A673 (cell line): Measurements from ENCODE around the gene FAIM. TPM values are rescaled to one million over a fixed set of nuclear protein-coding genes. Genes with fewer than 3 reads are reported as not detected.

ENCODE experiments used
- BruUV-seq: library from RNA; stranded (reverse); fragments of 400-500 nt; replicated peaks from 2 replicates; lab custom pipeline; 2021; lab: Mats Ljungman, UMichigan
- CTCF ChIA-PET: fragments of 300-600 bp; sonication (Branson Sonifier 250); formaldehyde crosslinking; loops from one replicate; lab custom pipeline; 2022; ENCODE audit warnings: antibody characterized with exemption; lab: Charles Lee
- POLR2A ChIA-PET: fragments of 300-600 bp; sonication (Branson Sonifier 250); formaldehyde crosslinking; loops from one replicate; lab custom pipeline; 2022; ENCODE audit warnings: antibody characterized with exemption; ENCODE audit not compliant: low non-redundant PET; lab: Charles Lee
- DNase-seq: peaks from one replicate; pipeline ENCODE4 v3.0.0-alpha.2; 2015; ENCODE audit warnings: low spot score
- H3K27ac ChIP-seq: fragments of 200-600 bp; sonication (generic); 2 replicates; pipeline ENCODE4 v1.5.1; 2016; ENCODE audit warnings: mixed run types, low read depth, mild to moderate bottlenecking, mixed read lengths, antibody characterized with exemption, low read length; ENCODE audit not compliant: poor library complexity, severe bottlenecking
- H3K27me3 ChIP-seq: fragments of 200-600 bp; sonication (generic); replicated peaks from 2 replicates; pipeline ENCODE4 v1.6.1; 2017; ENCODE audit warnings: mixed run types, low read depth, mild to moderate bottlenecking, mixed read lengths, antibody characterized with exemption, low read length; ENCODE audit not compliant: insufficient read depth, poor library complexity
- H3K36me3 ChIP-seq: fragments of 200-600 bp; sonication (generic); 2 replicates; pipeline ENCODE4 v1.6.1; 2016; ENCODE audit warnings: mixed run types, mild to moderate bottlenecking, mixed read lengths, antibody characterized with exemption, low read length; ENCODE audit not compliant: insufficient read depth, poor library complexity, severe bottlenecking
- H3K4me1 ChIP-seq: fragments of 200-600 bp; sonication (generic); 2 replicates; pipeline ENCODE4 v1.6.1; 2017; ENCODE audit warnings: mixed run types, mild to moderate bottlenecking, mixed read lengths, antibody characterized with exemption, low read length; ENCODE audit not compliant: insufficient read depth, poor library complexity, severe bottlenecking
- H3K4me3 ChIP-seq: fragments of 200-600 bp; sonication (generic); 2 replicates; pipeline ENCODE4 v1.5.1; 2016; ENCODE audit warnings: low read depth, mixed run types, mild to moderate bottlenecking, mixed read lengths, low read length; ENCODE audit not compliant: poor library complexity, severe bottlenecking
- H3K9me3 ChIP-seq: fragments of 200-600 bp; sonication (generic); 2 replicates; pipeline ENCODE4 v1.6.1; 2016; ENCODE audit warnings: mixed run types, low read depth, mild to moderate bottlenecking, mixed read lengths, antibody characterized with exemption, low read length; ENCODE audit not compliant: poor library complexity, severe bottlenecking
- CTCF ChIP-seq: fragments of 300-800, 200-600 bp; sonication (generic); conservative IDR thresholded peaks from 2 replicates; pipeline ENCODE4 v1.5.1; 2017; ENCODE audit warnings: low read depth, mild to moderate bottlenecking, antibody characterized with exemption, low read length, moderate library complexity, mixed read lengths
- EZH2 ChIP-seq: fragments of 200-600 bp; sonication (generic); IDR thresholded peaks from 2 replicates; pipeline ENCODE4 v1.6.1; 2017; ENCODE audit warnings: borderline replicate concordance, low read depth, mild to moderate bottlenecking, mixed read lengths, antibody characterized with exemption, low read length; ENCODE audit not compliant: poor library complexity, severe bottlenecking
- intact Hi-C: fragments of 100-400 bp; cut with micrococcal nuclease; formaldehyde crosslinking; loops from one replicate; pipeline ENCODE4 v1.10.0; 2022; ENCODE audit not compliant: unreplicated experiment
- total RNA-seq: library from RNA; stranded (reverse); gene quantifications from 2 replicates; pipeline ENCODE4 v1.2.3, GENCODE V29; 2021

The FAIM gene
- total RNA-seq, 1 experiment from 2014 or later: 15.0 TPM

- no peak overlapping the region for H3K4me3 ChIP-seq
- no peaks in the 10 kb centered on the region for H3K27me3 ChIP-seq
- peaks cover 12% of the 10 kb centered on the region for H3K9me3 ChIP-seq
- no peaks in the 10 kb centered on the region for H3K36me3 ChIP-seq
- POLR2A ChIA-PET: interaction anchor here (0.6 kb wide), 1 partner anchor 1970 kb away, joined by 3 read pairs; no protein-coding TSS in a partner anchor
- H3K4me1 ChIP-seq: no peaks in the 10 kb centered on the region
- H3K27ac ChIP-seq: no peak overlapping the region
- no TSS peak for BruUV-seq
- TF ChIP-seq EZH2: no peak
- no peak for TF ChIP-seq CTCF
- intact Hi-C loops: no loop called here
- DNase-seq: no peak
- CTCF ChIA-PET: no interaction called here
Measured at GRCh38 chr3:138638641-138639040, 30.1 kb downstream of the FAIM start.

- H3K36me3 ChIP-seq: no peaks in the 10 kb centered on the region
- no peak for DNase-seq
- ChIA-PET CTCF (no interaction called here), POLR2A (no interaction called here)
- H3K9me3 ChIP-seq: peaks cover 16% of the 10 kb centered on the region
- H3K4me3 ChIP-seq: no peak overlapping the region
- BruUV-seq: no TSS peak
- TF ChIP-seq CTCF (no peak), EZH2 (no peak)
- no peaks in the 10 kb centered on the region for H3K4me1 ChIP-seq
- no peak overlapping the region for H3K27ac ChIP-seq
- no peaks in the 10 kb centered on the region for H3K27me3 ChIP-seq
- intact Hi-C loops: no loop called here
Measured at GRCh38 chr3:138640537-138640936, 32.0 kb downstream of the FAIM start.

GRCh38 chr3:138642226-138642926 is 33.8 kb downstream of the FAIM start:
- Histone ChIP-seq H3K36me3 (no peaks in the 10 kb centered on the region), H3K9me3 (peaks cover 27% of the 10 kb centered on the region), H3K4me3 (no peak overlapping the region), H3K27ac (no peak overlapping the region), H3K4me1 (no peaks in the 10 kb centered on the region), H3K27me3 (no peaks in the 10 kb centered on the region)
- TF ChIP-seq EZH2 (no peak), CTCF (no peak)
- intact Hi-C loops: no loop called here
- ChIA-PET POLR2A (no interaction called here), CTCF (no interaction called here)
- no peak for DNase-seq
- no TSS peak for BruUV-seq
